GM12874 (cell line): Measurements from ENCODE around the gene CDH26.

ENCODE experiments used
- TF ChIP-seq, protein P1 (sequence below): IDR thresholded peaks from 2 replicates; pipeline ENCODE4 v1.5.1; 2011; ENCODE audit warnings: low read depth, mild to moderate bottlenecking, control low read depth, low read length, moderate library complexity; ENCODE audit not compliant: insufficient read depth

CDH26 gene

GRCh38 chr20:60056407-60057122, 98.3 kb downstream of the CDH26 start:
- TF ChIP-seq, protein P1, sequence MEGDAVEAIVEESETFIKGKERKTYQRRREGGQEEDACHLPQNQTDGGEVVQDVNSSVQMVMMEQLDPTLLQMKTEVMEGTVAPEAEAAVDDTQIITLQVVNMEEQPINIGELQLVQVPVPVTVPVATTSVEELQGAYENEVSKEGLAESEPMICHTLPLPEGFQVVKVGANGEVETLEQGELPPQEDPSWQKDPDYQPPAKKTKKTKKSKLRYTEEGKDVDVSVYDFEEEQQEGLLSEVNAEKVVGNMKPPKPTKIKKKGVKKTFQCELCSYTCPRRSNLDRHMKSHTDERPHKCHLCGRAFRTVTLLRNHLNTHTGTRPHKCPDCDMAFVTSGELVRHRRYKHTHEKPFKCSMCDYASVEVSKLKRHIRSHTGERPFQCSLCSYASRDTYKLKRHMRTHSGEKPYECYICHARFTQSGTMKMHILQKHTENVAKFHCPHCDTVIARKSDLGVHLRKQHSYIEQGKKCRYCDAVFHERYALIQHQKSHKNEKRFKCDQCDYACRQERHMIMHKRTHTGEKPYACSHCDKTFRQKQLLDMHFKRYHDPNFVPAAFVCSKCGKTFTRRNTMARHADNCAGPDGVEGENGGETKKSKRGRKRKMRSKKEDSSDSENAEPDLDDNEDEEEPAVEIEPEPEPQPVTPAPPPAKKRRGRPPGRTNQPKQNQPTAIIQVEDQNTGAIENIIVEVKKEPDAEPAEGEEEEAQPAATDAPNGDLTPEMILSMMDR: no peak

DNA sequence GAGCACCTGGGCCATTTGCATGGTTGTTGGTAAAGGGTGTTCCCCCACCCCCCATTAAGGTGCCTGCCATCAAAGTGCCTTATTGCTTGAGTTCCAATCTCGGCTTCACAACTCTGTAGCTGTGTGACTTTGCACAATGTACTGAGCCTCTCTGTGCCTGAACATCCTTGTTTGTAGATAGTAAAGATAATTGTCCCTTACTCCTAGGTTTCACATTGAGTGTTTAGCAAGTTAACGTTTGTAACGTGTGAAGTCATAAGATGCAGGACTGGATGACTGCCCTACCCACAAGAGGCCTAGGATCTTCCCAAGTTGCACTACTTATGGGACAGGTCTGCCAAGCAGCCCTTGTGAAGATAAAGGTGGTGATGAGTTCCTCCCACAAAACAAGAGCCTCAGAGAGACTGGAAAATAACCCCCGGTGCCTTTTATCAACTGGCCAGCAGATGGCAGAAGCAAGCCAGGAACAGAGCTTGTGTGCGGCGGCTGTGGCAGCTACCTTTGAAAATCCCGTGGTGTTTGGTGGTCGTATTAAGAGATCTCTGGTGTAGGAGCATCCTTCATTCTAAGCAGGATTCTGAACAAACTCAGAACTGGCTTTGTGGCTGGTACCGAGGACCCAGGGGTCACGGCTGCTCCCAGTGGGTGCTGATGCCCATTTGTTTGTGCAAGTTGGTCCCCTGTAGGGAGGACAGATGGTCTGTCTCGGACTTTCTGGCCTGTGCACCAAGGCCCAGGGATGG, 99.1 kb downstream of the CDH26 start:
- TF ChIP-seq, protein P1: peak; percentile 78

- TF ChIP-seq, protein P1: no peak
Observed at GRCh38 chr20:60057866-60058807, 99.9 kb downstream of the CDH26 start.

DNA sequence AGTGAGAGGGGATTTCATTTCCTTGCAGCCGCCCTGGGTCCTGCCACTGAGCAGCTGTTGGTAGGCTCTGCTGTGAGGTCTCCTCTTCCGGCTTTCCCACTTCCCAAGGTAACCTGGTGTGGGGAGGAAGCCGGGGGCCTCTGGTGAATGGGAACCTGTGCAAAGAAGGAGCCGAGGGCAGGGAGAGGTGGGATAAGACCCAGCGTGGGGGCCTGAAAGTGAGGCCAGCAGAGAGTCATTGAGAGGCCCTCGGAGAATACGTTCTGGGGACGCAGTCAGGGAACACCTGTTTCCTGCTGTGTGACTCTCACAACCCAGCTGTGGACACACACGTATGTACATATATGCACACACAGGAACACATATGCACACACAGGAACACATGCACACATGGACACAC, 100.7 kb downstream of the CDH26 start:
- TF ChIP-seq, protein P1: no peak

DNA sequence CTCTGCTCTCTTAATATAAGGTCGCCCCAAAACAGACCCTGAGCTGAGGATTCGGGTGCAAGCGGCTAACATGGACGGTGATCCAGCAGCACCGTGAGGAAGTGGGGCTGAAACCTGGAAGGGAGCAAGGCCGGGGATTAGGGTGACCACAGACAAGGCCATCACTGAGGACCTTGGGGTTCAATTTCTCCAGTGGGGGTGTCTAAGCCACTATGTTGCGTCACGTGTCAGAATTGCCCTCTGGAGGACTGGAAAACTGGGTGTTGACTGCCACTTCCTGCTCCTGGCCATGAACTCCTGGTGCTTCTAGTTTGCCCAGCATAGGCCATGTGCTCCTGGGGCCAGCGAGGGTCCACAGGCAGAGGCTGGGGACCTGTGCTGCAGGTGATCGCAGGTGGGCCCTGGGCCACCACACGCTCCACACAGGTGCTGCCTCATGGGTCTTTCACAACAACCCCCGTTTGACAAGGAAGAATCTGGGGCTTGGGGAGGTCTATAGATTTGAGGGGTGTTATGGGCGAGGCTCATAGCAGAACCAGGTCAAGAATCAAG, 101.9 kb downstream of the CDH26 start:
- TF ChIP-seq, protein P1: no peak

- TF ChIP-seq, protein P1: no peak
Observed at GRCh38 chr20:60060593-60060992, 102.4 kb downstream of the CDH26 start.

- TF ChIP-seq, protein P1: no peak
Observed at GRCh38 chr20:60062431-60063047, 104.3 kb downstream of the CDH26 start.
